ENCODE data around the gene ENOX1.

ENOX1 gene

GRCh38 chr13:43206838-43207237, 579.9 kb downstream of the ENOX1 start (continued):
- TF ChIP-seq ZSCAN5A (tag by site-specific recombination; IDR thresholded peaks at IDR 0.05), result no peak
- no peak for TF ChIP-seq YY1 (tag by site-specific recombination; IDR thresholded peaks at IDR 0.05)
- no peak for TF ChIP-seq ZNF473 (tag by site-specific recombination; IDR thresholded peaks at IDR 0.05)

GRCh38 chr13:43205416-43205815, 581.4 kb downstream of the ENOX1 start:
- TF ChIP-seq ZNF792 (tag by site-specific recombination; IDR thresholded peaks at IDR 0.05) (no peak), ZNF2 (tag by site-specific recombination; IDR thresholded peaks at IDR 0.05) (no peak), SALL2 (tag by site-specific recombination; IDR thresholded peaks at IDR 0.05; ENCODE audit: borderline replicate concordance) (no peak), ZNF221 (tag by site-specific recombination; IDR thresholded peaks at IDR 0.05; ENCODE audit: borderline replicate concordance) (no peak), ZNF155 (tag by site-specific recombination; IDR thresholded peaks at IDR 0.05) (no peak), ZNF146 (tag by site-specific recombination; IDR thresholded peaks at IDR 0.05) (no peak), ZNF530 (tag by site-specific recombination; IDR thresholded peaks at IDR 0.05; ENCODE audit: low read depth) (no peak), ZNF114 (tag by site-specific recombination; IDR thresholded peaks at IDR 0.05) (no peak), FEZF1 (tag by site-specific recombination; IDR thresholded peaks at IDR 0.05) (no peak), MZF1 (tag by site-specific recombination; IDR thresholded peaks at IDR 0.05; ENCODE audit: borderline replicate concordance) (no peak), ZNF350 (tag by site-specific recombination; IDR thresholded peaks at IDR 0.05) (no peak), ZFP37 (tag by site-specific recombination; IDR thresholded peaks at IDR 0.05) (no peak)
- TF ChIP-seq, protein P1, sequence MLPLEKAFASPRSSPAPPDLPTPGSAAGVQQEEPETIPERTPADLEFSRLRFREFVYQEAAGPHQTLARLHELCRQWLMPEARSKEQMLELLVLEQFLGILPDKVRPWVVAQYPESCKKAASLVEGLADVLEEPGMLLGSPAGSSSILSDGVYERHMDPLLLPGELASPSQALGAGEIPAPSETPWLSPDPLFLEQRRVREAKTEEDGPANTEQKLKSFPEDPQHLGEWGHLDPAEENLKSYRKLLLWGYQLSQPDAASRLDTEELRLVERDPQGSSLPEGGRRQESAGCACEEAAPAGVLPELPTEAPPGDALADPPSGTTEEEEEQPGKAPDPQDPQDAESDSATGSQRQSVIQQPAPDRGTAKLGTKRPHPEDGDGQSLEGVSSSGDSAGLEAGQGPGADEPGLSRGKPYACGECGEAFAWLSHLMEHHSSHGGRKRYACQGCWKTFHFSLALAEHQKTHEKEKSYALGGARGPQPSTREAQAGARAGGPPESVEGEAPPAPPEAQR (tag by site-specific recombination; IDR thresholded peaks at IDR 0.05), result no peak
- TF ChIP-seq, protein P2, sequence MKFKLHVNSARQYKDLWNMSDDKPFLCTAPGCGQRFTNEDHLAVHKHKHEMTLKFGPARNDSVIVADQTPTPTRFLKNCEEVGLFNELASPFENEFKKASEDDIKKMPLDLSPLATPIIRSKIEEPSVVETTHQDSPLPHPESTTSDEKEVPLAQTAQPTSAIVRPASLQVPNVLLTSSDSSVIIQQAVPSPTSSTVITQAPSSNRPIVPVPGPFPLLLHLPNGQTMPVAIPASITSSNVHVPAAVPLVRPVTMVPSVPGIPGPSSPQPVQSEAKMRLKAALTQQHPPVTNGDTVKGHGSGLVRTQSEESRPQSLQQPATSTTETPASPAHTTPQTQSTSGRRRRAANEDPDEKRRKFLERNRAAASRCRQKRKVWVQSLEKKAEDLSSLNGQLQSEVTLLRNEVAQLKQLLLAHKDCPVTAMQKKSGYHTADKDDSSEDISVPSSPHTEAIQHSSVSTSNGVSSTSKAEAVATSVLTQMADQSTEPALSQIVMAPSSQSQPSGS (tag by site-specific recombination; IDR thresholded peaks at IDR 0.05; ENCODE audit: low read depth), result no peak
- Histone ChIP-seq H3K27ac (ENCODE audit: extremely low read depth, low read depth, low read length) (no peak overlapping the region), H3K9me3 (ENCODE audit: control insufficient read depth, insufficient read depth, low read depth, low read length) (no peaks in the 10 kb centered on the region), H3K4me3 (ENCODE audit: low read depth, low read length) (no peak overlapping the region), H3K4me1 (ENCODE audit: control insufficient read depth, insufficient read depth, low read length) (no peaks in the 10 kb centered on the region), H3K36me3 (ENCODE audit: control insufficient read depth in 2 of 2, insufficient read depth in 1 of 2, low read length in 2 of 2) (no peaks in the 10 kb centered on the region)
- ChIA-PET POLR2A (no interaction called here), CTCF (interaction anchor here (0.7 kb wide), 1 partner anchor 596 kb away, joined by 3 read pairs; no protein-coding TSS in a partner anchor)

- ChIA-PET CTCF (no interaction called here), POLR2A (no interaction called here)
- Histone ChIP-seq H3K36me3 (ENCODE audit: control insufficient read depth in 2 of 2, insufficient read depth in 1 of 2, low read length in 2 of 2) (no peaks in the 10 kb centered on the region), H3K4me3 (ENCODE audit: low read depth, low read length) (no peak overlapping the region), H3K27ac (ENCODE audit: extremely low read depth, low read depth, low read length) (no peak overlapping the region), H3K4me1 (ENCODE audit: control insufficient read depth, insufficient read depth, low read length) (no peaks in the 10 kb centered on the region), H3K9me3 (ENCODE audit: control insufficient read depth, insufficient read depth, low read depth, low read length) (no peaks in the 10 kb centered on the region)
- no peak for TF ChIP-seq KLF17 (tag by site-specific recombination; IDR thresholded peaks at IDR 0.05)
- no peak for TF ChIP-seq ZNF596 (tag by site-specific recombination; IDR thresholded peaks at IDR 0.05)
- TF ChIP-seq ZNF776 (tag by site-specific recombination; IDR thresholded peaks at IDR 0.05; ENCODE audit: borderline replicate concordance), result no peak
- no peak for TF ChIP-seq TSHZ1 (tag by site-specific recombination; IDR thresholded peaks at IDR 0.05; ENCODE audit: borderline replicate concordance)
- TF ChIP-seq ZNF76 (tag by site-specific recombination; IDR thresholded peaks at IDR 0.05; ENCODE audit: borderline replicate concordance, low read depth), result no peak
- no peak for TF ChIP-seq ZNF292 (tag by site-specific recombination; IDR thresholded peaks at IDR 0.05; ENCODE audit: borderline replicate concordance, low read depth)
- no peak for TF ChIP-seq ZNF16 (tag by site-specific recombination; IDR thresholded peaks at IDR 0.05; ENCODE audit: low read depth)
- TF ChIP-seq YY1 (tag by site-specific recombination; IDR thresholded peaks at IDR 0.05), result no peak
These were observed 582.2 kb downstream of the ENOX1 start for GRCh38 chr13:43204591-43204990.

Measured in HEK293 (cell line).